Lung microvascular endothelial cell (primary cell): ENCODE measurements around the gene NEBL. TPM values are rescaled to one million over a fixed set of nuclear protein-coding genes. Genes with fewer than 3 reads are reported as not detected.

Experiments
- DNase-seq, 2 donors: peaks; one replicate each; pipeline versions ENCODE4 v3.0.0 to v3.0.0-alpha.2; 2010; ENCODE audit warnings: low read depth in 2 of 2
- total RNA-seq: library from RNA; depleted of rRNA; stranded (reverse); fragments of >200 nt; gene quantifications from 2 replicates; pipeline ENCODE4 v1.2.1, GENCODE V29; 2014

NEBL gene
- total RNA-seq, 1 donor from 2014 or later: 4.4 TPM

GRCh38 chr10:20778008-20778757 is 118.9 kb downstream of the NEBL start:
- DNase-seq: no peak

GRCh38 chr10:20776384-20777118 is 120.6 kb downstream of the NEBL start:
- DNase-seq: no peak

GRCh38 chr10:20771051-20771450 is 126.1 kb downstream of the NEBL start:
- no peak for DNase-seq

GRCh38 chr10:20769481-20769880 is 127.6 kb downstream of the NEBL start:
- DNase-seq: no peak

GRCh38 chr10:20768843-20769242 is 128.3 kb downstream of the NEBL start:
- peak in 1 of 2 donors; percentile 0 for DNase-seq

GRCh38 chr10:20767028-20767427 is 130.1 kb downstream of the NEBL start:
- peak in 1 of 2 donors; percentile 36 for DNase-seq

GRCh38 chr10:20765066-20765465 is 132.0 kb downstream of the NEBL start:
- DNase-seq: no peak

GRCh38 chr10:20760460-20760859 is 136.7 kb downstream of the NEBL start:
- no peak for DNase-seq

- no peak for DNase-seq
Measured at GRCh38 chr10:20748551-20748950, 148.6 kb downstream of the NEBL start.

GRCh38 chr10:20747782-20748181 is 149.3 kb downstream of the NEBL start:
- no peak for DNase-seq

- DNase-seq: no peak
Measured at GRCh38 chr10:20746856-20747255, 150.3 kb downstream of the NEBL start.

GRCh38 chr10:20745556-20746375 is 151.3 kb downstream of the NEBL start:
- no peak for DNase-seq

- DNase-seq: no peak
Measured at GRCh38 chr10:20744821-20745220, 152.3 kb downstream of the NEBL start.

- DNase-seq: no peak
Measured at GRCh38 chr10:20743942-20744341, 153.2 kb downstream of the NEBL start.

- DNase-seq: no peak
Measured at GRCh38 chr10:20742737-20743541, 154.2 kb downstream of the NEBL start.

GRCh38 chr10:20740120-20740519 is 157.0 kb downstream of the NEBL start:
- DNase-seq: no peak

- DNase-seq: no peak
Measured at GRCh38 chr10:20737107-20737506, 160.0 kb downstream of the NEBL start.
